Suprapubic skin (tissue), 4 donors: ENCODE measurements around the gene NACA2.

Experiments used
- CTCF ChIP-seq, 2 donors: fragments of 200-600 bp in 1 of 2; fragments of 450-650 bp in 1 of 2; sonication (generic) in 1 of 2; IDR thresholded peaks; one replicate each; pipeline ENCODE4 v1.5.1; 2016 to 2019; ENCODE audit warnings: antibody characterized with exemption in 2 of 2, mild to moderate bottlenecking in 1 of 2, moderate library complexity in 1 of 2
- EP300 ChIP-seq: sonication (generic); formaldehyde crosslinking; IDR thresholded peaks from one replicate; pipeline ENCODE4 v1.6.1; 2017; ENCODE audit warnings: antibody characterized with exemption
- POLR2A ChIP-seq, 2 donors: fragments of 450-650 bp; IDR thresholded peaks; one replicate each; pipeline ENCODE4 v1.6.1; 2017; ENCODE audit warnings: antibody characterized with exemption in 2 of 2, mild to moderate bottlenecking in 2 of 2, moderate library complexity in 2 of 2
- POLR2AphosphoS5 ChIP-seq, 3 donors: sonication (generic); formaldehyde crosslinking; IDR thresholded peaks; one replicate each; pipeline ENCODE4 v1.6.1; 2017; ENCODE audit warnings: antibody characterized with exemption in 3 of 3

GRCh38 chr17:61584866-61585265 lies 6.2 kb downstream of the NACA2 start:
- no peak for TF ChIP-seq CTCF (IDR thresholded peaks at IDR 0.05)
- TF ChIP-seq POLR2AphosphoS5 (IDR thresholded peaks at IDR 0.05) = no peak
- no peak for TF ChIP-seq POLR2A (IDR thresholded peaks at IDR 0.05)
- no peak for TF ChIP-seq EP300
